GM23248 (cell line): ENCODE results near the gene NCOA6. TPM values are rescaled to one million over a fixed set of nuclear protein-coding genes. Genes with fewer than 3 reads are reported as not detected.

Source experiments
- DNase-seq: peaks from one replicate; pipeline ENCODE4 v3.0.0-alpha.2; 2015
- H2AFZ ChIP-seq: fragments of 200-600 bp; sonication (generic); 2 replicates; pipeline ENCODE4 v1.6.1; 2016; ENCODE audit warnings: antibody characterized with exemption
- H3F3A ChIP-seq: fragments of 200-600 bp; sonication (generic); 2 replicates; pipeline ENCODE4 v1.6.1; 2016; ENCODE audit warnings: mild to moderate bottlenecking, antibody characterized with exemption, mixed run types; ENCODE audit not compliant: insufficient read depth
- H3K27ac ChIP-seq: fragments of 200-600 bp; sonication (generic); 2 replicates; pipeline ENCODE4 v1.5.1; 2016; ENCODE audit warnings: mild to moderate bottlenecking
- H3K27me3 ChIP-seq: fragments of 200-600 bp; sonication (generic); replicated peaks from 2 replicates; pipeline ENCODE4 v1.6.1; 2016; ENCODE audit warnings: mild to moderate bottlenecking; ENCODE audit not compliant: insufficient read depth
- H3K36me3 ChIP-seq: fragments of 200-600 bp; sonication (generic); 2 replicates; pipeline ENCODE4 v1.6.1; 2016; ENCODE audit warnings: low read depth, mild to moderate bottlenecking
- H3K4me1 ChIP-seq: fragments of 200-600 bp; sonication (generic); 2 replicates; pipeline ENCODE4 v1.6.1; 2016; ENCODE audit warnings: mild to moderate bottlenecking; ENCODE audit not compliant: insufficient read depth
- H3K4me2 ChIP-seq: fragments of 200-600 bp; sonication (generic); one replicate; pipeline ENCODE4 v1.6.1; 2016; ENCODE audit warnings: mild to moderate bottlenecking; ENCODE audit not compliant: unreplicated experiment
- H3K4me3 ChIP-seq: fragments of 200-600 bp; sonication (generic); 2 replicates; pipeline ENCODE4 v1.5.1; 2016; ENCODE audit warnings: mild to moderate bottlenecking
- H3K79me2 ChIP-seq: fragments of 200-600 bp; sonication (generic); 2 replicates; pipeline ENCODE4 v1.6.1; 2016; ENCODE audit warnings: mild to moderate bottlenecking; ENCODE audit not compliant: insufficient read depth
- H3K9ac ChIP-seq: fragments of 200-600 bp; sonication (generic); 2 replicates; pipeline ENCODE4 v1.6.1; 2016; ENCODE audit warnings: mild to moderate bottlenecking
- H3K9me2 ChIP-seq: fragments of 200-600 bp; sonication (generic); 2 replicates; pipeline ENCODE4 v1.6.1; 2016; ENCODE audit warnings: mixed run types, mild to moderate bottlenecking, moderate library complexity; ENCODE audit not compliant: insufficient read depth
- H3K9me3 ChIP-seq: fragments of 200-600 bp; sonication (generic); one replicate; pipeline ENCODE4 v1.6.1; 2017; ENCODE audit warnings: low read depth
- H4K20me1 ChIP-seq: fragments of 200-600 bp; sonication (generic); 2 replicates; pipeline ENCODE4 v1.6.0; 2016; ENCODE audit not compliant: insufficient read depth
- EZH2 ChIP-seq: fragments of 200-600 bp; sonication (generic); IDR thresholded peaks from 2 replicates; pipeline ENCODE4 v1.6.1; 2018; ENCODE audit warnings: antibody characterized with exemption, mild to moderate bottlenecking; ENCODE audit not compliant: insufficient read depth, poor library complexity, severe bottlenecking
- EZH2phosphoT487 ChIP-seq: fragments of 200-600 bp; sonication (generic); IDR thresholded peaks from 2 replicates; pipeline ENCODE4 v1.6.1; 2018; ENCODE audit warnings: antibody characterized with exemption, moderate library complexity, mild to moderate bottlenecking, low read depth; ENCODE audit not compliant: insufficient read depth
- WGBS, 2 experiments: methylation state at CpG; one replicate each; pipeline ENCODE4 v1.1.6; 2015 to 2017; ENCODE audit warnings: low lambda C conversion rate in 2 of 2, low coverage in 1 of 2; ENCODE audit errors: missing lambda C conversion rate in 2 of 2; 5-methylcytosine and 5-hydroxymethylcytosine counted together
- in situ Hi-C: fragments of 300-500 bp; cut with MboI; formaldehyde crosslinking; loops from 2 replicates; pipeline ENCODE4 v1.15.0; 2020
- polyA plus RNA-seq: library from polyadenylated mRNA; unstranded; fragments of >200 nt; fragmentation: Nextera tagmentation; extraction: Ambion mirVana; gene quantifications from 2 replicates; pipeline ENCODE4 v1.2.1, GENCODE V29; 2016
- total RNA-seq: library from RNA; depleted of rRNA; stranded (reverse); fragments of >200 nt; shearing (Covaris generic); gene quantifications from 2 replicates; pipeline ENCODE4 v1.2.3, GENCODE V29; 2014

Gene NCOA6
- total and polyA plus RNA-seq, 2 experiments from 2014 or later = 6.6 to 12.6 TPM

- Histone ChIP-seq H3K4me1 (no peaks in the 10 kb centered on the region), H3K4me3 (no peak overlapping the region), H4K20me1 (no peaks in the 10 kb centered on the region), H3K4me2 (no peak overlapping the region), H3K36me3 (no peaks in the 10 kb centered on the region), H3K27me3 (no peaks in the 10 kb centered on the region), H3F3A (no peaks in the 10 kb centered on the region), H2AFZ (no peak overlapping the region), H3K9me2 (no peaks in the 10 kb centered on the region), H3K9me3 (no peaks in the 10 kb centered on the region), H3K9ac (no peak overlapping the region), H3K79me2 (no peaks in the 10 kb centered on the region), H3K27ac (no peak overlapping the region)
- no peak for TF ChIP-seq EZH2phosphoT487
- no peak for TF ChIP-seq EZH2
- WGBS, 2 experiments = 55 to 60% methylated on average over 4 of the region's 4 CpGs
- in situ Hi-C loops = no loop called here
- DNase-seq = no peak
Observed at GRCh38 chr20:34693414-34693813, 132.0 kb downstream of the NCOA6 start.

GRCh38 chr20:34691838-34692237 lies 133.6 kb downstream of the NCOA6 start:
- no peak overlapping the region for H3K27ac ChIP-seq
- no peak overlapping the region for H3K4me3 ChIP-seq
- no peaks in the 10 kb centered on the region for H3K79me2 ChIP-seq
- no peak for DNase-seq
- H4K20me1 ChIP-seq = no peaks in the 10 kb centered on the region
- H3K9me3 ChIP-seq = no peaks in the 10 kb centered on the region
- H3K9me2 ChIP-seq = no peaks in the 10 kb centered on the region
- H3K27me3 ChIP-seq = no peaks in the 10 kb centered on the region
- no peaks in the 10 kb centered on the region for H3K36me3 ChIP-seq
- WGBS, 2 experiments = 52 to 54% methylated on average over 3 of the region's 3 CpGs
- TF ChIP-seq EZH2 = no peak
- TF ChIP-seq EZH2phosphoT487 = no peak
- in situ Hi-C loops = no loop called here
- H3K4me1 ChIP-seq = no peaks in the 10 kb centered on the region
- H3K9ac ChIP-seq = no peak overlapping the region
- no peak overlapping the region for H3K4me2 ChIP-seq
- H2AFZ ChIP-seq = no peak overlapping the region
- no peaks in the 10 kb centered on the region for H3F3A ChIP-seq

- WGBS, 2 experiments = 63 to 75% methylated on average over 2 of the region's 2 CpGs
- H4K20me1 ChIP-seq = no peaks in the 10 kb centered on the region
- in situ Hi-C loops = no loop called here
Observed at GRCh38 chr20:34689486-34689885, 136.0 kb downstream of the NCOA6 start.

GRCh38 chr20:34683667-34684066 lies 141.8 kb downstream of the NCOA6 start:
- no peak for DNase-seq
- in situ Hi-C loops = no loop called here
- no peaks in the 10 kb centered on the region for H3K4me1 ChIP-seq
- H3K79me2 ChIP-seq = no peaks in the 10 kb centered on the region
- TF ChIP-seq EZH2 = no peak
- TF ChIP-seq EZH2phosphoT487 = no peak
- H3K4me2 ChIP-seq = no peak overlapping the region
- no peak overlapping the region for H2AFZ ChIP-seq
- no peaks in the 10 kb centered on the region for H3K36me3 ChIP-seq
- H3K27me3 ChIP-seq = no peaks in the 10 kb centered on the region
- no peaks in the 10 kb centered on the region for H4K20me1 ChIP-seq
- H3K9ac ChIP-seq = no peak overlapping the region
- no peak overlapping the region for H3K27ac ChIP-seq
- H3K9me2 ChIP-seq = no peaks in the 10 kb centered on the region
- no peaks in the 10 kb centered on the region for H3F3A ChIP-seq
- no peaks in the 10 kb centered on the region for H3K9me3 ChIP-seq
- WGBS, 2 experiments = 77 to 92% methylated on average over 3 of the region's 3 CpGs
- H3K4me3 ChIP-seq = no peak overlapping the region

More at GRCh38 chr20:34689486-34689885, 136.0 kb downstream of the NCOA6 start:
- DNase-seq = peak; percentile 25
- Histone ChIP-seq H3K9me2 (no peaks in the 10 kb centered on the region), H3K79me2 (no peaks in the 10 kb centered on the region), H3K4me1 (no peaks in the 10 kb centered on the region), H3K9ac (no peak overlapping the region), H2AFZ (no peak overlapping the region), H3K4me2 (no peak overlapping the region), H3K27ac (no peak overlapping the region), H3K36me3 (no peaks in the 10 kb centered on the region), H3K4me3 (no peak overlapping the region), H3K9me3 (no peaks in the 10 kb centered on the region), H3F3A (no peaks in the 10 kb centered on the region), H3K27me3 (no peaks in the 10 kb centered on the region)
- TF ChIP-seq EZH2 = no peak
- no peak for TF ChIP-seq EZH2phosphoT487

GRCh38 chr20:34680586-34681175 lies 144.8 kb downstream of the NCOA6 start:
- in situ Hi-C loops = no loop called here
- Histone ChIP-seq H3K27me3 (no peaks in the 10 kb centered on the region), H3K79me2 (peaks cover 1% of the 10 kb centered on the region; the same call in 1 of the 2 replicates), H3K36me3 (no peaks in the 10 kb centered on the region), H3K4me2 (no peak overlapping the region), H3F3A (peaks cover 4% of the 10 kb centered on the region; the same call in 1 of the 2 replicates), H3K4me1 (0 out of 2 replicates have a peak, but pooled peaks cover 3% of the 10 kb centered on the region), H3K9me2 (no peaks in the 10 kb centered on the region), H3K4me3 (no peak overlapping the region), H3K27ac (no peak overlapping the region), H3K9ac (no peak overlapping the region), H4K20me1 (no peaks in the 10 kb centered on the region), H3K9me3 (no peaks in the 10 kb centered on the region), H2AFZ (no peak overlapping the region)
- TF ChIP-seq EZH2phosphoT487 (no peak), EZH2 (no peak)
- peak; percentile 29 for DNase-seq
